ENCODE data around the gene TRIL. TPM values are rescaled to one million over a fixed set of nuclear protein-coding genes. Genes with fewer than 3 reads are reported as not detected.

Gene TRIL
- total RNA-seq, 1 donor from 2014 or later = 4.0 TPM

DNA sequence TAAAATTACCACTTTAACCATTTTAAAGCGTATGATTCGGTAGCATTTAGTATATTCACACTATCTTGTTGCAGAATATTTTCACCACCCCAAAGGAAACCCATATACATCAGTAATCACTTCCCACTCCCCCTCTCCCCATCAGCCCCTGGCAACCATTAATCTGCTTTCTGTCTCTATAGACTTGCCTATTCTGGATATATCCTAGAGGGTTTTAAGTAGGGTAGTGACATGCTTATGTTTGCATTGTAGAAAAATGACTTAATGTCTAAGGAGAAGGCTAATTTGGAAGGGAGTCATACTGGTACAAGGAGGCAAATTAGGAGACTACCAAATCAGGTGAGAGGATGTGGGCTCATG, 42.6 kb upstream of the TRIL start:
- Mint-ChIP-seq H3K27me3 (ENCODE audit: unreplicated experiment) (peaks cover 26% of the 10 kb centered on the region), H3K27ac (ENCODE audit: unreplicated experiment) (no peak overlapping the region), H3K4me3 (ENCODE audit: unreplicated experiment) (no peak overlapping the region), H3K36me3 (ENCODE audit: unreplicated experiment) (no peaks in the 10 kb centered on the region), H3K9me3 (ENCODE audit: unreplicated experiment) (no peaks in the 10 kb centered on the region), H3K4me1 (ENCODE audit: unreplicated experiment) (peaks cover 1% of the 10 kb centered on the region)
- TF ChIP-seq, protein P1, sequence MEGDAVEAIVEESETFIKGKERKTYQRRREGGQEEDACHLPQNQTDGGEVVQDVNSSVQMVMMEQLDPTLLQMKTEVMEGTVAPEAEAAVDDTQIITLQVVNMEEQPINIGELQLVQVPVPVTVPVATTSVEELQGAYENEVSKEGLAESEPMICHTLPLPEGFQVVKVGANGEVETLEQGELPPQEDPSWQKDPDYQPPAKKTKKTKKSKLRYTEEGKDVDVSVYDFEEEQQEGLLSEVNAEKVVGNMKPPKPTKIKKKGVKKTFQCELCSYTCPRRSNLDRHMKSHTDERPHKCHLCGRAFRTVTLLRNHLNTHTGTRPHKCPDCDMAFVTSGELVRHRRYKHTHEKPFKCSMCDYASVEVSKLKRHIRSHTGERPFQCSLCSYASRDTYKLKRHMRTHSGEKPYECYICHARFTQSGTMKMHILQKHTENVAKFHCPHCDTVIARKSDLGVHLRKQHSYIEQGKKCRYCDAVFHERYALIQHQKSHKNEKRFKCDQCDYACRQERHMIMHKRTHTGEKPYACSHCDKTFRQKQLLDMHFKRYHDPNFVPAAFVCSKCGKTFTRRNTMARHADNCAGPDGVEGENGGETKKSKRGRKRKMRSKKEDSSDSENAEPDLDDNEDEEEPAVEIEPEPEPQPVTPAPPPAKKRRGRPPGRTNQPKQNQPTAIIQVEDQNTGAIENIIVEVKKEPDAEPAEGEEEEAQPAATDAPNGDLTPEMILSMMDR (IDR thresholded peaks at IDR 0.05) = no peak
- no peak for DNase-seq (ENCODE audit: extremely low spot score, unreplicated experiment)

DNA sequence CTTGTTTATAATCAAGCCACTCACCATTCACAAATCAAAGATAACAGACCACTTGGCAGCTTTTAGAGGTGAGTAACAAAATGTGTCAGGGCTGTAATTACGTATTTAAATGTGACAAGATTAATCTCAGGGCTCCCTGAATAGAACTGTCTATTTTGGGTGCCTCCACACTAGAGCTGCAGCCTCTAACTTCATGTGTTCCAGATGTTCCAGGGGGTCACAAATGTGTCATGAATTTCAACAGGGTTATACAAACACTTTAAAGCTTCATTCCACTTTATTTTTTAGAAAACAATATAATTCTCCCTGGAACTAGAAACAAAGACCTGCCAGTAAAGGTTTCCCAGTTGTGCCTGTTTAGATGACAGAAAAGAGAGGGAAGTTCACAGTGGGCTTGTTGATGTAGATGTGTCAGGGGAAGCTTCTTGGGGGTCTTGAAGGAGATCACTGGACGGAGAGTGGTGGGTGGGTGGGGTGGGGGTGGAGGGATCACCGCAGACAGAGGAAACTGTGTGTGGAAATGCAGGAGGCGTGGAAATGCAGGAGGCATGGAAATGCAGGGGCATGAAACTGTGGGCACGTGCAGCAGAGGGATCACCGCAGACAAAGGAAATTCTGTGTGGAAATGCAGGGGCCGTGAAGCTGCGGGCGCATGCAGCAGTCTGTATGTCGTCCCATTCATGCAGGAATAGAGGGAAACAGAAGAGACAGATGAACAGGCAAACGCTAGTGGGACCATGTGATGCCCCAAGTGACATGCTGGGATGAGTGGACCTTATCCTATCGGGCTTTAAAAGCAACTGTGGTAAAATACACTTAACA, 42.0 kb upstream of the TRIL start:
- Mint-ChIP-seq H3K36me3 (ENCODE audit: unreplicated experiment) (no peaks in the 10 kb centered on the region), H3K4me3 (ENCODE audit: unreplicated experiment) (no peak overlapping the region), H3K27me3 (ENCODE audit: unreplicated experiment) (peaks cover 26% of the 10 kb centered on the region), H3K27ac (ENCODE audit: unreplicated experiment) (no peak overlapping the region), H3K9me3 (ENCODE audit: unreplicated experiment) (no peaks in the 10 kb centered on the region), H3K4me1 (ENCODE audit: unreplicated experiment) (peaks cover 1% of the 10 kb centered on the region)
- no peak for DNase-seq (ENCODE audit: extremely low spot score, unreplicated experiment)
- TF ChIP-seq, protein P1 (IDR thresholded peaks at IDR 0.05) = no peak

DNA sequence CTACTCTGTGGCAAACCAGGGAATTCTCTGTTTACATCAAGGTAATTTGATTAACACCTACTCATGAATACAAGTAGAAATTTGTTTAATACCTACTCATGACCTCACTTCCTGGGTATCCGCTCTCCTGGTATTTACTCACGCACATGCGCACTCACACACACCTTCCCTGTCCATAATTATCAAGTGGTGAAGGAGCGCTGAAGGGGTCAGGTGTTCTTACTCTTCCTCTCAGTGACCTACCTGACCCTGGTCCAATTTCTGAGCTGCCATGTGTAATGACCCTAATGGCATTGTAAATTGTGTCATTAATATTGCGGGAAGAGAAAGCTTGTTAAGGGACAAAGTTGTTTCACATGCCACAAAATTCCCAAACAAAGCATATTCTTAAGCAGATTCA, 41.3 kb upstream of the TRIL start:
- H3K27ac Mint-ChIP-seq (ENCODE audit: unreplicated experiment) = no peak overlapping the region
- no peaks in the 10 kb centered on the region for H3K36me3 Mint-ChIP-seq (ENCODE audit: unreplicated experiment)

DNA sequence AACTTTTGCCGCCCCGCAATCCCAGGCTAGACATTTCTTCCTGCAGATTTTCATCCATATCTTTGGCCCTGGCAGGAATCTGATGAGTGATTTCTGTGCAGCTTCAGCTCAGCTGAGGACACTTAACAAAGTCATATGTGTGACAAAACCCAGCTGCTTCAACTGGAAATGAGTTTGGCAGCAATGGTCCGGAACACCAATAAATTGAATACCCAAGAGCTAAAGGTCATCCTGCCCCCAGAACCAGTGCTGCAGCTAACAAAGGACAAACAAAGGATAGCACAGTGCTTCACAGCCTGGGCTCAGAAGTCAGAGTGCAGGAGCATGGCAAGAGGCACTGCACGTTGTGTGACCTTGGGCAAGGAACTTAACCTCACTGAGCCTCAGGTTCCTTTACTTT, 40.0 kb upstream of the TRIL start:
- H3K27ac Mint-ChIP-seq (ENCODE audit: unreplicated experiment) = no peak overlapping the region
- H3K27me3 Mint-ChIP-seq (ENCODE audit: unreplicated experiment) = peaks cover 23% of the 10 kb centered on the region
- peaks cover 1% of the 10 kb centered on the region for H3K4me1 Mint-ChIP-seq (ENCODE audit: unreplicated experiment)
- TF ChIP-seq, protein P1 (IDR thresholded peaks at IDR 0.05) = no peak
- H3K9me3 Mint-ChIP-seq (ENCODE audit: unreplicated experiment) = no peaks in the 10 kb centered on the region
- no peak overlapping the region for H3K4me3 Mint-ChIP-seq (ENCODE audit: unreplicated experiment)
- no peak for DNase-seq (ENCODE audit: extremely low spot score, unreplicated experiment)
- H3K36me3 Mint-ChIP-seq (ENCODE audit: unreplicated experiment) = no peaks in the 10 kb centered on the region

More for the DNA sequence above, 41.3 kb upstream of the TRIL start:
- Mint-ChIP-seq H3K27me3 (ENCODE audit: unreplicated experiment) (peaks cover 26% of the 10 kb centered on the region), H3K4me1 (ENCODE audit: unreplicated experiment) (peaks cover 1% of the 10 kb centered on the region), H3K9me3 (ENCODE audit: unreplicated experiment) (no peaks in the 10 kb centered on the region), H3K4me3 (ENCODE audit: unreplicated experiment) (no peak overlapping the region)
- TF ChIP-seq, protein P1 (IDR thresholded peaks at IDR 0.05) = no peak
- no peak for DNase-seq (ENCODE audit: extremely low spot score, unreplicated experiment)

DNA sequence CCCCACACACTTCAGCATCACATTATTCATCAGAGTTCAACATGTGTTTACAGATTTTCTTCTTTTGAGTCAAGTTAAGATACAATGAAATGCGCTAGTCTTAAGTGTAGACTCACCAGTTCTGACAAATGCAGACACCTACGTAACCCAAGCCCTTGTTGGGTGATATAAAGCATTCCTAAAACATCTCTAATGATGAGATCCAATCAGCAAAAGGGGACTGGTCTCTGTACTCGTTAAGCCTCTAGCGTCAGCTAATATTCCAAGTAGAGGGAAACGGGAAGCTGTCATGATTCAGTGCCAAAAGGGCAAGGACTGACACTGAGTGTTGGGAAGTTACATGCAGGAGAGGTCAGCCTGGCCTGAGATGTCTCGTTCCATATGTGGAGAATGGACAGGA, 38.7 kb upstream of the TRIL start:
- TF ChIP-seq, protein P1 (IDR thresholded peaks at IDR 0.05) = no peak
- H3K4me3 Mint-ChIP-seq (ENCODE audit: unreplicated experiment) = no peak overlapping the region
- no peak for DNase-seq (ENCODE audit: extremely low spot score, unreplicated experiment)
- H3K27me3 Mint-ChIP-seq (ENCODE audit: unreplicated experiment) = peaks cover 20% of the 10 kb centered on the region
- no peaks in the 10 kb centered on the region for H3K9me3 Mint-ChIP-seq (ENCODE audit: unreplicated experiment)
- no peak overlapping the region for H3K27ac Mint-ChIP-seq (ENCODE audit: unreplicated experiment)
- no peaks in the 10 kb centered on the region for H3K36me3 Mint-ChIP-seq (ENCODE audit: unreplicated experiment)
- peaks cover 1% of the 10 kb centered on the region for H3K4me1 Mint-ChIP-seq (ENCODE audit: unreplicated experiment)
